ENCODE results near the gene OR5H14.
"Not testable (repeated sequence)": the region's sequence is repeated elsewhere in the genome, so short reads cannot be mapped to it uniquely, and the experiment has no call there.

- TF ChIP-seq, protein P1, sequence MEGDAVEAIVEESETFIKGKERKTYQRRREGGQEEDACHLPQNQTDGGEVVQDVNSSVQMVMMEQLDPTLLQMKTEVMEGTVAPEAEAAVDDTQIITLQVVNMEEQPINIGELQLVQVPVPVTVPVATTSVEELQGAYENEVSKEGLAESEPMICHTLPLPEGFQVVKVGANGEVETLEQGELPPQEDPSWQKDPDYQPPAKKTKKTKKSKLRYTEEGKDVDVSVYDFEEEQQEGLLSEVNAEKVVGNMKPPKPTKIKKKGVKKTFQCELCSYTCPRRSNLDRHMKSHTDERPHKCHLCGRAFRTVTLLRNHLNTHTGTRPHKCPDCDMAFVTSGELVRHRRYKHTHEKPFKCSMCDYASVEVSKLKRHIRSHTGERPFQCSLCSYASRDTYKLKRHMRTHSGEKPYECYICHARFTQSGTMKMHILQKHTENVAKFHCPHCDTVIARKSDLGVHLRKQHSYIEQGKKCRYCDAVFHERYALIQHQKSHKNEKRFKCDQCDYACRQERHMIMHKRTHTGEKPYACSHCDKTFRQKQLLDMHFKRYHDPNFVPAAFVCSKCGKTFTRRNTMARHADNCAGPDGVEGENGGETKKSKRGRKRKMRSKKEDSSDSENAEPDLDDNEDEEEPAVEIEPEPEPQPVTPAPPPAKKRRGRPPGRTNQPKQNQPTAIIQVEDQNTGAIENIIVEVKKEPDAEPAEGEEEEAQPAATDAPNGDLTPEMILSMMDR (IDR thresholded peaks at IDR 0.05) = not testable (repeated sequence)
- TF ChIP-seq TCF7L2 (IDR thresholded peaks at IDR 0.05; ENCODE audit: low read depth, low read length); REST (IDR thresholded peaks at IDR 0.05; ENCODE audit: insufficient read depth in 1 of 2, low read depth in 2 of 2, low read length in 1 of 2); POLR2AphosphoS5 (IDR thresholded peaks at IDR 0.05; ENCODE audit: low read depth, low read length); SIN3A (IDR thresholded peaks at IDR 0.05; ENCODE audit: borderline replicate concordance, insufficient read depth, low read depth, low read length): not testable (repeated sequence)
Observed at GRCh38 chr3:98137826-98138557, 9.3 kb upstream of the OR5H14 start.
